Tibial nerve (tissue), 4 donors: Measurements from ENCODE around the gene CLPTM1.

Experiments
- EP300 ChIP-seq, 2 donors: sonication (generic); formaldehyde crosslinking; IDR thresholded peaks; one replicate each; pipeline ENCODE4 v1.6.1; 2017; ENCODE audit warnings: antibody characterized with exemption in 2 of 2, mild to moderate bottlenecking in 1 of 2
- POLR2A ChIP-seq, 2 donors: fragments of 450-650 bp; IDR thresholded peaks; one replicate each; pipeline ENCODE4 v1.6.1; 2017; ENCODE audit warnings: antibody characterized with exemption in 2 of 2, mild to moderate bottlenecking in 2 of 2, moderate library complexity in 2 of 2
- TF ChIP-seq, protein P1 (sequence below), 5 experiments: fragments of 200-600 bp in 3 of 5; fragments of 450-650 bp in 2 of 5; sonication (generic) in 3 of 5; IDR thresholded peaks; one replicate each; pipeline ENCODE4 v1.5.1; 2016 to 2019; ENCODE audit warnings: antibody characterized with exemption in 5 of 5, mild to moderate bottlenecking in 3 of 5, moderate library complexity in 2 of 5

GRCh38 chr19:45009625-45010255 is 54.6 kb downstream of the CLPTM1 start:
- no peak for TF ChIP-seq POLR2A (IDR thresholded peaks at IDR 0.05)
- TF ChIP-seq, protein P1, sequence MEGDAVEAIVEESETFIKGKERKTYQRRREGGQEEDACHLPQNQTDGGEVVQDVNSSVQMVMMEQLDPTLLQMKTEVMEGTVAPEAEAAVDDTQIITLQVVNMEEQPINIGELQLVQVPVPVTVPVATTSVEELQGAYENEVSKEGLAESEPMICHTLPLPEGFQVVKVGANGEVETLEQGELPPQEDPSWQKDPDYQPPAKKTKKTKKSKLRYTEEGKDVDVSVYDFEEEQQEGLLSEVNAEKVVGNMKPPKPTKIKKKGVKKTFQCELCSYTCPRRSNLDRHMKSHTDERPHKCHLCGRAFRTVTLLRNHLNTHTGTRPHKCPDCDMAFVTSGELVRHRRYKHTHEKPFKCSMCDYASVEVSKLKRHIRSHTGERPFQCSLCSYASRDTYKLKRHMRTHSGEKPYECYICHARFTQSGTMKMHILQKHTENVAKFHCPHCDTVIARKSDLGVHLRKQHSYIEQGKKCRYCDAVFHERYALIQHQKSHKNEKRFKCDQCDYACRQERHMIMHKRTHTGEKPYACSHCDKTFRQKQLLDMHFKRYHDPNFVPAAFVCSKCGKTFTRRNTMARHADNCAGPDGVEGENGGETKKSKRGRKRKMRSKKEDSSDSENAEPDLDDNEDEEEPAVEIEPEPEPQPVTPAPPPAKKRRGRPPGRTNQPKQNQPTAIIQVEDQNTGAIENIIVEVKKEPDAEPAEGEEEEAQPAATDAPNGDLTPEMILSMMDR (IDR thresholded peaks at IDR 0.05), result no peak
- no peak for TF ChIP-seq EP300 (IDR thresholded peaks at IDR 0.05)
